Colonic mucosa (tissue), 4 donors: Measurements from ENCODE around the gene AHI1. TPM values are rescaled to one million over a fixed set of nuclear protein-coding genes. Genes with fewer than 3 reads are reported as not detected.

Experiments
- DNase-seq: peaks from one replicate; pipeline ENCODE4 v3.0.0-alpha.2; 2020
- H3K27ac ChIP-seq: fragments of 200-600 bp; one replicate; pipeline ENCODE4 v1.8.0; 2021
- H3K27me3 ChIP-seq: fragments of 200-600 bp; one replicate; pipeline ENCODE4 v1.8.0; 2021
- H3K36me3 ChIP-seq: fragments of 200-600 bp; one replicate; pipeline ENCODE4 v1.8.0; 2021
- H3K4me1 ChIP-seq: fragments of 200-600 bp; one replicate; pipeline ENCODE4 v1.8.0; 2021; ENCODE audit warnings: mild to moderate bottlenecking
- H3K4me3 ChIP-seq: fragments of 200-600 bp; one replicate; pipeline ENCODE4 v1.8.0; 2021
- H3K9ac ChIP-seq, 2 donors: one replicate each; pipeline ENCODE4 v1.7.0; 2013; ENCODE audit warnings: control low read depth in 2 of 2, low read depth in 2 of 2, low read length in 2 of 2
- H3K9me3 ChIP-seq: fragments of 200-600 bp; one replicate; pipeline ENCODE4 v1.8.0; 2021
- CTCF ChIP-seq: fragments of 200-600 bp; IDR thresholded peaks from one replicate; pipeline ENCODE4 v1.8.0; 2022; ENCODE audit warnings: antibody characterized with exemption, mild to moderate bottlenecking
- intact Hi-C: fragments of 100-400 bp; cut with DNase I; formaldehyde crosslinking; loops from one replicate; pipeline ENCODE4 v1.14.1; 2022
- total RNA-seq, 2 donors: library from RNA; stranded (reverse); fragmentation: NEBNext Ultra II Directional in 1 of 2; extraction: Animal tissue kit (Norgen Biotek cat#: 25700) in 1 of 2; gene quantifications; one replicate each; pipeline ENCODE4 v1.2.1, GENCODE V29; 2021
- donor health status: healthy.
- donor health status: DM: no; HTN: no; CAD: no.
- donor health status: DM: no; HTN: no; CAD: no.

Gene AHI1
- total RNA-seq, 2 donors from 2014 or later: 21.0 to 25.5 TPM

GRCh38 chr6:135286962-135287538 lies 210.5 kb downstream of the AHI1 start:
- Histone ChIP-seq H3K36me3 (no peaks in the 10 kb centered on the region), H3K4me3 (no peak overlapping the region), H3K4me1 (no peaks in the 10 kb centered on the region), H3K27ac (no peak overlapping the region), H3K9ac (no peak overlapping the region), H3K27me3 (no peaks in the 10 kb centered on the region), H3K9me3 (no peaks in the 10 kb centered on the region)
- DNase-seq: no peak
- intact Hi-C loops: no loop called here
- TF ChIP-seq CTCF: no peak

- DNase-seq: no peak
- no peak overlapping the region for H3K9ac ChIP-seq
- H3K4me3 ChIP-seq: no peak overlapping the region
- H3K27me3 ChIP-seq: no peaks in the 10 kb centered on the region
- no peaks in the 10 kb centered on the region for H3K9me3 ChIP-seq
- no peaks in the 10 kb centered on the region for H3K4me1 ChIP-seq
- intact Hi-C loops: no loop called here
- no peak for TF ChIP-seq CTCF
- no peak overlapping the region for H3K27ac ChIP-seq
- H3K36me3 ChIP-seq: no peaks in the 10 kb centered on the region
Measured at GRCh38 chr6:135285165-135285564, 212.4 kb downstream of the AHI1 start.

DNA sequence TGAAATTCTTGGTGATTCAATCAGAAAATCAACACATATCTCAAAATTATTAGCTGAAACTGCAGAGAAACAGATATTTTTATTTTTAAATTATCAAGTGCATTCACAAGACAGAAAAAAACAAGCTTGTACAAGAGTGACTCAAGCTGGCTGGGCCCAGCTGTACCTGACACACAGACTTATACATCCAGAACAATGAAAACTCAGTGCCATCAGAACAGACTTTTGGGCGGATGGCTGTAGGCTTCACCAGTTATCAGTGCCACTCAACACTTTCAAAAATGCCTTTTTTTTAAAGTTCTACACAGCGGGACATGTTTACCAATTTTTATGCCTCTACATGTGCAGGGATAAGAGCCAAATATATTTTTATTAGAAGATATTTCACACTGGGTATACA lies 213.6 kb downstream of the AHI1 start:
- TF ChIP-seq CTCF: no peak
- H3K4me3 ChIP-seq: no peak overlapping the region
- H3K9me3 ChIP-seq: no peaks in the 10 kb centered on the region
- H3K27ac ChIP-seq: no peak overlapping the region
- H3K4me1 ChIP-seq: no peaks in the 10 kb centered on the region
- H3K27me3 ChIP-seq: no peaks in the 10 kb centered on the region
- no peaks in the 10 kb centered on the region for H3K36me3 ChIP-seq
- H3K9ac ChIP-seq: no peak overlapping the region
- no peak for DNase-seq
- intact Hi-C loops: no loop called here

DNA sequence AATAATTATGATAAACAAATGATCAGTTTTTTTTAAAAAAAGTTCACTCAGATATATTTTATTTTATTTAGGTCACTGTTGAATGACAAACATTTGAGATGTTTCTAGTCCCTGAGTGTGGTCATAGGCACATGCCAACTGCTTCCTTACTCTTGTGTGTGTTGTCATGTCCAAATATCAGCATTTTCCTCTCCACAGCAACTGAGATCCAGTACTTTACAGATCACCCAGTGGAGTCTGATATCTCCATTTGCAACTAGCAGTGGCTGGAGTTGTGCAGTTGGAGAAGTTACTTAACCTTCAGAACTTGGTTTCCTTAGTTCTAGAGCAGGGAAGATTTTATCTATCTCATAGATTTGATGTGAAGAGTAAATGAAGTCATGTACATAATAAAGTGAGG lies 215.1 kb downstream of the AHI1 start:
- no peaks in the 10 kb centered on the region for H3K36me3 ChIP-seq
- no peak overlapping the region for H3K4me3 ChIP-seq
- no peaks in the 10 kb centered on the region for H3K4me1 ChIP-seq
- no peaks in the 10 kb centered on the region for H3K9me3 ChIP-seq
- TF ChIP-seq CTCF: no peak
- intact Hi-C loops: no loop called here
- H3K9ac ChIP-seq: no peak overlapping the region
- no peak overlapping the region for H3K27ac ChIP-seq
- no peaks in the 10 kb centered on the region for H3K27me3 ChIP-seq
- DNase-seq: no peak

DNA sequence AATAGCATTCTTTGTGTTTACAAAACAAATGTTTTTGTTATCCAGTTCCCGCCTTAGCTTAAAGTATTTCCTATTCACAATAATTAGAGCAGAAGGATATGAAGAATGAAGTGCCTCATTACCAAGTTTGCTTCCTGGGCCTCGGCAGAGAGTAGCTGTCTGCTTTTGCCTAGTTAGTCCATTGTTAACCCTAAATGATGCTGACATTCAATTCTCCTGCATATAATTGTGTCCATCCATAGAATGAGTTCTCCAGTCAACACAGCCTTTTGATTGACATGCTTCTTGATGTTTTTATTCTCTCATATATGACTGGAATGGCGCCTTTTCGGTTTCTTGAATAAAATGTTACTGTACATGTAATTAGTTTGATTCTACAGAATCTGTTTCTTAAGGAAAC lies 215.6 kb downstream of the AHI1 start:
- no peak overlapping the region for H3K9ac ChIP-seq
- intact Hi-C loops: no loop called here
- H3K9me3 ChIP-seq: no peaks in the 10 kb centered on the region
- no peak overlapping the region for H3K27ac ChIP-seq
- no peak for TF ChIP-seq CTCF
- DNase-seq: no peak
- no peak overlapping the region for H3K4me3 ChIP-seq
- no peaks in the 10 kb centered on the region for H3K4me1 ChIP-seq
- no peaks in the 10 kb centered on the region for H3K36me3 ChIP-seq
- H3K27me3 ChIP-seq: no peaks in the 10 kb centered on the region
